Melanocyte of skin (primary cell): ENCODE measurements around the gene TPX2. TPM values are rescaled to one million over a fixed set of nuclear protein-coding genes. Genes with fewer than 3 reads are reported as not detected.

Source experiments
- small RNA-seq, 2 donors: library from RNA; depleted of rRNA; stranded (forward); fragments of <200 nt; gene quantifications; one replicate each; pipeline ENCODE3, GENCODE V24; 2012
- total RNA-seq, 2 donors: library from RNA; depleted of rRNA; stranded (reverse); fragments of >200 nt; gene quantifications; 2 replicates each; pipeline ENCODE4 v1.2.3, GENCODE V29; 2012

TPX2 gene
- 10 to 100 TPM; 47.1 to 88.9 TPM for total RNA-seq

DNA sequence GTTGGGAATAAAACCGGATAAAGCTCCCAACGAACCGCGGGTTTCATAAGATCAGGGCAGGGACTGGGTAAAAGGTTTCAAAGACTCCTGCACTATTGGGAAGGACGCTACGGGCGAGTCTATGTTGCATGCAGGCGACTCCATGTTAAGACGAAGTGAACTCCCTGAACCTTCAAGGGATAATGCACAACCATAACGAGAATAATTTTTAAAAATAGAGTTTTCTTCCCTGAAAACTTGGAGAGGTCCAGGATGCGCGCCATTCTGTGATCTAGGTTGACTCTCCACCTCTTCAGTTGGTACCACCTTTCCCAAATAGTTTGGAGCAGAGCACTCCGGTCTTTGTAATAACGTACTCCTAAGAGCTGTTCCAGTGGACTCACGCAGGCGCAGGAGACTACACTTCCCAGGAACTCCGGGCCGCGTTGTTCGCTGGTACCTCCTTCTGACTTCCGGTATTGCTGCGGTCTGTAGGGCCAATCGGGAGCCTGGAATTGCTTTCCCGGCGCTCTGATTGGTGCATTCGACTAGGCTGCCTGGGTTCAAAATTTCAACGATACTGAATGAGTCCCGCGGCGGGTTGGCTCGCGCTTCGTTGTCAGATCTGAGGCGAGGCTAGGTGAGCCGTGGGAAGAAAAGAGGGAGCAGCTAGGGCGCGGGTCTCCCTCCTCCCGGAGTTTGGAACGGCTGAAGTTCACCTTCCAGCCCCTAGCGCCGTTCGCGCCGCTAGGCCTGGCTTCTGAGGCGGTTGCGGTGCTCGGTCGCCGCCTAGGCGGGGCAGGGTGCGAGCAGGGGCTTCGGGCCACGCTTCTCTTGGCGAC is at the start of gene TPX2:
TSS of gene TPX2 (plus strand) at position 562 of the 821 bp plus-strand sequence. CDS start 18,187 bp downstream, outside the sequence.

GRCh38 chr20:31722257-31723068 is 16.6 kb upstream of the TPX2 start, which contains the start of gene BCL2L1:
TSS of gene BCL2L1 (minus strand) at chr20:31722868. CDS start at chr20:31722218, 650 bp downstream.

GRCh38 chr20:31819083-31819784 is 80.1 kb downstream of the TPX2 start, which contains the start of gene MYLK2:
TSS of gene MYLK2 (plus strand) at chr20:31819356. CDS start at chr20:31819581, 225 bp downstream.

DNA sequence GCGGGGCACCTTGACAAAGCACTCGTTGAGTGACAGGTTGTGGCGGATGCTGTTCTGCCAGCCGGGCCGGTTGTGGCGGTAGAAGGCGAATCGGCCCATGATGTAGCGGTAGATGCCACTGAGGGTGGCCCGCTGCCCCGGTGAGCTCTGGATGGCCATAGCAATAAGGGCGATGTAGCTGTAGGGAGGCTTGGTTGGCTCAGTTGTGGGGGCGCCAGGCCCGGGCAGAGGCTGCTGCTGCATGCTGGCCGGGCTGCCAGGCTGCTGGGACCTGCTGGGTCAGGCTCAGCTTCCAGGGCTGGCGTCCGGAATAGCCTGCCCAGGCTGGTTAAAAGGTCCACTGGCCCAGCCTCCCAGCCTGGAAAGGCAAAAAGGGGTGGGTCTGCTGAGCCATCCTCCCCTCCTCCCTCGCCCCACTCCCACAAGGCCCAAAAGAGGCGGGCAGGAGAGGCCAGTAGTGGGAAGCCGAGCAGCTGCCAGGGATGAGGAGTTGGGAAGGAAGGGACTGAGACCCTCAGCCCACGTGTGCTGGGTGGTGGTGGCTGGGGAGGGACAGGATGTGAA is 106.3 kb downstream of the TPX2 start, which contains the start of gene FOXS1:
TSS of gene FOXS1 (minus strand) at position 305 of the 564 bp plus-strand sequence. CDS start at position 243, 62 bp downstream.

Small RNA genes lying within 50 kb of the gene (small RNA-seq; reads per million reads assigned to genes)
- 0 reads per million in 2 donors for gene AL160175.1

Other genes with a start within 250 kb of the TPX2 start
- gene HM13, start 224.8 kb upstream of the TPX2 start, total RNA-seq: 100 to 1,000 TPM in 1 of 2 donors, 10 to 100 TPM in 1; 87.8 to 102 TPM
- gene ID1, start 134.0 kb upstream of the TPX2 start, total RNA-seq: under 1 TPM; 0.33 to 0.69 TPM
- gene COX4I2, start 101.4 kb upstream of the TPX2 start, total RNA-seq: not detected
- 10 to 100 TPM; 56.9 to 81.2 TPM for gene BCL2L1, start 16.4 kb upstream of the TPX2 start, total RNA-seq
- gene MYLK2, start 80.1 kb downstream of the TPX2 start, total RNA-seq: under 1 TPM; under 0.01 to 0.34 TPM
- not detected for gene FOXS1, start 106.3 kb downstream of the TPX2 start, total RNA-seq
- 1 to 10 TPM in 1 of 2 donors, under 1 TPM in 1; 0.67 to 10.0 TPM for gene DUSP15, start 131.2 kb downstream of the TPX2 start, total RNA-seq
- gene TTLL9, start 131.3 kb downstream of the TPX2 start, total RNA-seq: under 1 TPM in 1 of 2 donors, not detected in 1; 0.34 TPM
- gene PDRG1, start 212.8 kb downstream of the TPX2 start, total RNA-seq: 1 to 10 TPM; 2.1 to 3.0 TPM
- gene XKR7, start 228.9 kb downstream of the TPX2 start, total RNA-seq: not detected